HG02981 (cell line): ENCODE data around the gene LAMP1.
"Not testable (repeated sequence)": the region's sequence is repeated elsewhere in the genome, so short reads cannot be mapped to it uniquely, and the experiment has no call there.

Experiments
- ATAC-seq: cut with Tn5 transposase; IDR thresholded peaks from one replicate; pipeline ENCODE4 v1.9.1; 2021; ENCODE audit warnings: mild to moderate bottlenecking, moderate library complexity; ENCODE audit not compliant: unreplicated experiment

LAMP1 gene

DNA sequence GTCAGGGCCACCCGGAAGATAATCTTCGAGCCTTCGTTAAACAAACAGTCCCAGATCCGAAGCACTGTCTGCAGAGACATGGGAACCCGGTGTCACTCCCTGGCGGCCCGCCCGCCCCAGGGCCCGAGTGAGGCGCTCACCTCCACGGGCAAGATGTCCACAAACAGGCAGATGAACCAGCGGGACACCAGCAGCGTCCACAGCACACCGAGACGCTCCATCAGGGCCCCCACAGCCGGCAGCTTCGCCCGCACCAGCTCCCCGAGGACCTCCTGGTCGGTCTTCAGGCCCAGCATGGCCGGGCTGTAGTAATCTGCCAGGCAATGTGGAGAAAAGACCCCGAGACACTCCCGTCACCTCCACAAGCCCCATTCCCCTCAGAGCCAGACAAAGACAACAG is 28.7 kb downstream of the LAMP1 start:
- no peak for ATAC-seq

GRCh38 chr13:113327391-113327765 is 30.3 kb downstream of the LAMP1 start:
- ATAC-seq: no peak

- no peak for ATAC-seq
Observed at GRCh38 chr13:113327766-113328471, 30.9 kb downstream of the LAMP1 start.

DNA sequence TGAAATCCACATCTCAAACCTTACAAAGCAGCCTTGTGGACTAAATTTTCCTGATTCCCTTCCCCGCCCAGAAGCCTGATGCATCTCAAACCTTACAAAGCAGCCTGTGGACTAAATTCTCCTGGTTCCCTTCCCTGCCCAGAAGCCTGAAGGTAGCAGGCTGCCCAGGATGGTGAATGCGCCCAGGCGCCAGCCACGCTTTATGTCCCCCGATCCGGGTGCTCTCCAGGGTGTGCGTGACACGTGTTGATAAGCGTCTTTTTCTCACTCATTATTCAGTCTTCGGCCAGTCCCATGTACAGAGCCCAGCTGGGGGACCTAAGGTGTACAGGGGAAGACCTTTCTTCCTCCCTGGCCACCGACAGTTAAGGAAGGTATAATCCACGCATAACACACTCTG is 31.8 kb downstream of the LAMP1 start:
- no peak for ATAC-seq

GRCh38 chr13:113329656-113330312 is 32.7 kb downstream of the LAMP1 start:
- ATAC-seq: no peak

- no peak for ATAC-seq
Observed at GRCh38 chr13:113332615-113333014, 35.6 kb downstream of the LAMP1 start.

- no peak for ATAC-seq
Observed at GRCh38 chr13:113333076-113333475, 36.0 kb downstream of the LAMP1 start.

DNA sequence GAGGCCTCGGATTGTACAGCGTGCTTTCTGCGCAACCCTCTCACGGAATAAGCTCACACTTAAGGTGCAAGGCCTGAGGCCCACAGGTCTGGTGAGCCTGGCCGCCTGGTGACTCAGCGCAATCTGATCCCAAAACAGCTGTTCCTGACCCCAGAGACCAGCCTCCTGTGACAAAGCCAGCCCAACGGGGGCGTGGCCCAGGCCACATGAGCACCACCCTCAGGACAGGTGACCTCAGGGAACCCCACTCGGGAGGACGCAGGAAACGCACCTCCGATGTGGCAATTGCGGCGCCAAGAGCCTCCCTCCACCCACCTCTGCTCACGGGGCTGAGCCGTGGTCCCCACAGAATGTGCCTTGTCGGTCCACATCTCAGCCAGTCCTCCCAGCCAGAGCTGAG is 40.5 kb downstream of the LAMP1 start:
- no peak for ATAC-seq

DNA sequence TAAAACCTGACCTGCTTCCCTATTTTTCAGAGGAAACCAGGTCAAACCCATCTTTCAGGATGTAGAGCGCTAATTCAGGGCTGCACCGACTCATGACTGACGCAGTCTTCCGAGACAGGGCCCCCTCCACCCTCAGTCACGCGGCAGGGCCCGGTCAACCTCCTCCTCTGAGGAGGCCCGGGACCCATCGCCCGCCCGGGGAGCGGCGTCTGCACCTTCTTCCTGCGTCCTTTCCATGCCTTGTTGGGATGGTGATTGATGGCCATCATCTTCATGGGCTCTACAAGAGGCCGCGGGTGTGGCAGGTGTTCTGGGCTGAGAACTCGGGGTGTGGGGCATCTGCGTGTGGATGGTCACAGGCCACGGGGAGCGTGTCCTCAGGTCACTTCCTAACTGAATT is 40.9 kb downstream of the LAMP1 start:
- no peak for ATAC-seq

DNA sequence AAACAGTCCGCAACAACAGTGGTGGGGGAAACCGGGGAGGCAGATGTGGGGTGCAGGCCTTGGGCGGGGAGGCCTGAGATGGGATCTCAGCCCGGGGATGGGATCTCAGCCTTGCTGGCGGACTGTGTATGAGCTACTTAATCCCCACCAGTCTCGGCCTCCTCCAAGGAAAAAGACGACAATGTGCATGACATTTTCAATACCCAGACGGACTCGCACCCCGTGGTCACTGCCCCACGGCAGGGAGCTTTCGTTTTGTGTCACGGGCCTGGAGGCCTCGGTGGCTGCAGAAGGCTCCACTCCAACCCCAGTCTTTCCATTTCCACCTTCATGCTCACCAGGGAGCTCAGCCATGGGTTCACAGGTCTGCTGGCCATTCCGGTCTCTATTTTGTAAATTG is 41.4 kb downstream of the LAMP1 start:
- no peak for ATAC-seq

DNA sequence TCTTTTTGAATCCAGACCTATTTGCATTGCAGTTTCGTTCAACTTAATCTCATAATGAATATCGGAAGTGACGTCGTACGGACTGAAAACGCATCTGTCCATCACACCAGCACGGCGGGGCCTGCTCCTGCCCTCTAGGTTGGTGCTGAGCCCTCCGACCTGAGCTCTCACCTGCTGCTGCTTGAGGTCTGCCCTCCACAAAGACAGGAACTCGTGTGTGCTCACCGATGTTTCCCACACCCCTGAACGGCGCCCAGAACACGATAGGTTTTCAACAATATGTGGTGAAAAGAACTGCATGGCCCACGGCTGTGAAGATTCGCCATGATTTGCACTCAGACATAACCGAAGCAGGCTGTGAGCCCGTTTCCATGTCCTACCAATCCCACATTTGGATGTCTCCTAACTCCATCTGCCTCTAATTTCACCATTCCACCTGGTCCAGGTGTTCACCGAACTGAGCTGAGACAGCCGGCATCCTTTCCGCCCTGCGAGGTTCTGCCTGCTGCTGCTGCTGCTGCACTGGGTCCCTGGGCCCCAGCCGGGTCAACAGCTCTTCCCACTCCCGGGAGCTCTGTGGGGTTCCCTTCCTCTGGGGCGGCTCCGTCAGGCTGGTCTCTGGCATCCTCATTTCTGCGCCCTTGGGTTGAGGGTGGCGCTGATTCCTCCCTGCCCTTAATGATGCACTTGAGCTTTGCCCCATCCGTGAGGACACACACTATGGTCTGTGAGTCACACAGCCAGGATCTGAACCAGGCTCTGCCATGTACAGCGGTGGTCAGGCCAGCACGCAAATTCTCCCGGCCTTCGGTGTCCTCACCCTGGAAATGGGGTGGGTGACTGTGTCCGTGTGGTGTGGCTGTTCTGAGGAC is 46.0 kb downstream of the LAMP1 start:
- ATAC-seq: no peak

- ATAC-seq: no peak
Observed at GRCh38 chr13:113343692-113343968, 46.6 kb downstream of the LAMP1 start.

GRCh38 chr13:113345486-113345885 is 48.4 kb downstream of the LAMP1 start:
- ATAC-seq: no peak

DNA sequence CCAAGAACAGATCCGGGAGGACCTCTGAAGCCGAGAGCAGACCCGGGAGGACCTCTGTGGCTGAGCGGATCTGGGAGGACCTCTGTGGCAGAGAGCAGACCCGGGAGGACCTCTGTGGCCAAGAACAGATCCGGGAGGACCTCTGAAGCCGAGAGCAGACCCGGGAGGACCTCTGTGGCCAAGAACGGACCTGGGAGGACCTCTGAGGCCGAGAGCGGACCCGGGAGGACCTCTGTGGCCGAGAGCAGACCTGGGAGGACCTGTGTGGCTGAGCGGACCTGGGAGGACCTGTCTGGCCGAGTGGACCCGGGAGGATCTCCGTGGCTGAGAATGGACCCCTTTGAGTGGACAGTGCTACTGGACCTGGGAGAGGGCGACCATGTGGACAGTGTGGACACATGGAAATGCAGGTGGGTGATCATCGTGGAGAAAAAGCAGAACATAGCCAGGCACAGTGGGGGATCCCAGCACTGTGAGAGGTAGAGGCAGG is 50.7 kb downstream of the LAMP1 start:
- ATAC-seq: not testable (repeated sequence)

- ATAC-seq: no peak
Observed at GRCh38 chr13:113348591-113348990, 51.6 kb downstream of the LAMP1 start.

- no peak for ATAC-seq
Observed at GRCh38 chr13:113349050-113349449, 52.0 kb downstream of the LAMP1 start.

GRCh38 chr13:113349491-113349890 is 52.5 kb downstream of the LAMP1 start:
- ATAC-seq: no peak

GRCh38 chr13:113350065-113350937 is 53.3 kb downstream of the LAMP1 start:
- no peak for ATAC-seq

- ATAC-seq: no peak
Observed at GRCh38 chr13:113350938-113351335, 53.9 kb downstream of the LAMP1 start.

- ATAC-seq: no peak
Observed at GRCh38 chr13:113351514-113352026, 54.5 kb downstream of the LAMP1 start.

DNA sequence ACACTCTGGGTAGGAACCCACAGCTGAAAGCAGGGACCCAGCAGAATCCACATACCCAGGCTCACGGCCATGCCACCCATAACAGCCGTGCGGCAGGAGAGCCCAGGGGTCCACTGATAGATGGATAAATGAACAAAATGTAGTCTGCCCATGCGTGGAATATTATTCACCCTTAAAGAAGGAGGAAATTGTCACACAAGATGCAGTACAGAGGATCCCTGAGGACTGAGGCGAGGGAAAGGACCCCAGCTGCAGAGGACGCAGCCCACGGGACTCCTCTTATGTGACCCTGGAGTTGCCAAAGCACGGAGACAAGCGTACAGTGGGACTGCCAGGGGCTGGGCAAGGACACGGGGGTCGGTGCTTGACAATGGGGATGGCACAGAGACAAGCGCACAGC is 56.2 kb downstream of the LAMP1 start:
- ATAC-seq: no peak
